ENCODE data around the gene SLC9A8. TPM values are rescaled to one million over a fixed set of nuclear protein-coding genes. Genes with fewer than 3 reads are reported as not detected.

The SLC9A8 gene
- total and polyA plus RNA-seq, 12 donors = 12.4 to 23.3 (median 17.5) TPM

- peak overlapping the region in 1 of 4 donors; percentile 90 for H3K4me3 ChIP-seq
- H3K4me1 ChIP-seq (replicated peaks in 1 of 2) = peaks cover 23 to 38% of the 10 kb centered on the region in 2 donors
- WGBS, 4 donors = 53 to 55% (median 53%) methylated on average over 12 of the region's 12 CpGs
- peaks cover 0 to 33% of the 10 kb centered on the region in 2 donors for H3K36me3 ChIP-seq (replicated peaks in 1 of 2)
- no peaks in the 10 kb centered on the region for H3K27me3 ChIP-seq
- H3K9me3 ChIP-seq (replicated peaks in 1 of 3) = no peaks in the 10 kb centered on the region
- intact Hi-C loops (cut with DNase I) = no loop called here
- DNase-seq = peak; percentile 56 to 90 (median 77)
- no peak for TF ChIP-seq CTCF (IDR thresholded peaks at IDR 0.05)
- TF ChIP-seq POLR2A (IDR thresholded peaks at IDR 0.05) = no peak
- H3K27ac ChIP-seq = peak overlapping the region in 2 of 5 donors; percentile 61 to 94
Measured at GRCh38 chr20:49938173-49939163, 125.8 kb downstream of the SLC9A8 start.

GRCh38 chr20:49941456-49941855, 128.8 kb downstream of the SLC9A8 start:
- WGBS, 4 donors = 92 to 96% (median 95%) methylated on average over 15 of the region's 15 CpGs

More at GRCh38 chr20:49941456-49941855, 128.8 kb downstream of the SLC9A8 start:
- no peak overlapping the region for H3K27ac ChIP-seq
- intact Hi-C loops (cut with DNase I) = no loop called here
- no peak for DNase-seq
- TF ChIP-seq POLR2A (IDR thresholded peaks at IDR 0.05) (no peak), CTCF (IDR thresholded peaks at IDR 0.05) (no peak)
- peaks cover 0 to 61% of the 10 kb centered on the region in 2 donors for H3K36me3 ChIP-seq (replicated peaks in 1 of 2)
- H3K9me3 ChIP-seq (replicated peaks in 1 of 3) = no peaks in the 10 kb centered on the region
- H3K27me3 ChIP-seq = no peaks in the 10 kb centered on the region
- peaks cover 23 to 45% of the 10 kb centered on the region in 2 donors for H3K4me1 ChIP-seq (replicated peaks in 1 of 2)
- H3K4me3 ChIP-seq = no peak overlapping the region

Small RNA genes lying within 50 kb of the gene (small RNA-seq; reads per million reads assigned to genes)
- gene RF00017 (0 reads per million in 2 donors), gene RF00019 (0 reads per million in 2 donors), gene RNU6-919P (0 reads per million in 2 donors)

Other genes with a start within 250 kb of the SLC9A8 start
- gene PTGIS, start 244.7 kb upstream of the SLC9A8 start, total RNA-seq = 10 to 100 TPM in 5 of 9 donors, 1 to 10 TPM in 4; 4.4 to 34.2 (median 13.4) TPM
- 1 to 10 TPM; 3.5 to 8.8 (median 6.3) TPM for gene PTGIS, start 244.7 kb upstream of the SLC9A8 start, polyA plus RNA-seq
- 100 to 1,000 TPM in 2 of 9 donors, 10 to 100 TPM in 7; 47.4 to 137 (median 75.2) TPM for gene B4GALT5, start 99.0 kb upstream of the SLC9A8 start, total RNA-seq
- 10 to 100 TPM; 14.2 to 77.7 (median 18.1) TPM for gene B4GALT5, start 99.0 kb upstream of the SLC9A8 start, polyA plus RNA-seq
- gene SPATA2, start 102.7 kb downstream of the SLC9A8 start, total RNA-seq = 1 to 10 TPM; 2.8 to 9.3 (median 6.5) TPM
- gene SPATA2, start 102.7 kb downstream of the SLC9A8 start, polyA plus RNA-seq = 1 to 10 TPM; 4.7 to 5.9 (median 4.7) TPM
- gene RNF114, start 123.6 kb downstream of the SLC9A8 start, total RNA-seq = 100 to 1,000 TPM in 4 of 9 donors, 10 to 100 TPM in 5; 53.2 to 201 (median 79.4) TPM
- 10 to 100 TPM; 26.9 to 47.8 (median 41.3) TPM for gene RNF114, start 123.6 kb downstream of the SLC9A8 start, polyA plus RNA-seq
- 10 to 100 TPM in 3 of 9 donors, 1 to 10 TPM in 5, under 1 TPM in 1; 0.28 to 12.1 (median 8.0) TPM for gene SNAI1, start 170.2 kb downstream of the SLC9A8 start, total RNA-seq
- 10 to 100 TPM in 2 of 3 donors, 1 to 10 TPM in 1; 2.6 to 13.2 (median 10.9) TPM for gene SNAI1, start 170.2 kb downstream of the SLC9A8 start, polyA plus RNA-seq

Data from adrenal gland (tissue), 12 donors.